GM19043 (cell line): ENCODE measurements around the gene IQUB.
"Not testable (repeated sequence)": the region's sequence is repeated elsewhere in the genome, so short reads cannot be mapped to it uniquely, and the experiment has no call there.

Source experiments
- ATAC-seq: cut with Tn5 transposase; IDR thresholded peaks from one replicate; pipeline ENCODE4 v1.9.1; 2021; ENCODE audit warnings: low read depth; ENCODE audit not compliant: unreplicated experiment

Gene IQUB

GRCh38 chr7:123494193-123494796, 40.1 kb downstream of the IQUB start:
- ATAC-seq = peak; percentile 64

GRCh38 chr7:123492485-123492884, 41.9 kb downstream of the IQUB start:
- no peak for ATAC-seq

GRCh38 chr7:123485721-123486120, 48.7 kb downstream of the IQUB start:
- no peak for ATAC-seq

GRCh38 chr7:123485187-123485586, 49.2 kb downstream of the IQUB start:
- no peak for ATAC-seq

GRCh38 chr7:123484199-123484598, 50.2 kb downstream of the IQUB start:
- ATAC-seq = no peak

GRCh38 chr7:123480107-123480506, 54.3 kb downstream of the IQUB start:
- ATAC-seq = no peak

- not testable (repeated sequence) for ATAC-seq
Measured at GRCh38 chr7:123478056-123478455, 56.3 kb downstream of the IQUB start.

- ATAC-seq = no peak
Measured at GRCh38 chr7:123472750-123473445, 61.5 kb downstream of the IQUB start.

GRCh38 chr7:123472327-123472726, 62.1 kb downstream of the IQUB start:
- ATAC-seq = no peak

GRCh38 chr7:123468303-123468702, 66.1 kb downstream of the IQUB start:
- ATAC-seq = no peak

- no peak for ATAC-seq
Measured at GRCh38 chr7:123463890-123464289, 70.5 kb downstream of the IQUB start.

- no peak for ATAC-seq
Measured at GRCh38 chr7:123460616-123461015, 73.8 kb downstream of the IQUB start.

- ATAC-seq = no peak
Measured at GRCh38 chr7:123455965-123456470, 78.4 kb downstream of the IQUB start.

GRCh38 chr7:123440101-123440548, 94.3 kb downstream of the IQUB start:
- ATAC-seq = no peak

GRCh38 chr7:123439191-123439590, 95.2 kb downstream of the IQUB start:
- no peak for ATAC-seq

GRCh38 chr7:123437447-123437995, 96.9 kb downstream of the IQUB start:
- no peak for ATAC-seq

- ATAC-seq = no peak
Measured at GRCh38 chr7:123435080-123435700, 99.2 kb downstream of the IQUB start.

- no peak for ATAC-seq
Measured at GRCh38 chr7:123433665-123434064, 100.7 kb downstream of the IQUB start.

GRCh38 chr7:123432601-123433000, 101.8 kb downstream of the IQUB start:
- no peak for ATAC-seq

- ATAC-seq = no peak
Measured at GRCh38 chr7:123431075-123431614, 103.2 kb downstream of the IQUB start.

GRCh38 chr7:123425246-123425645, 109.1 kb downstream of the IQUB start:
- ATAC-seq = no peak
